NCI-H524 treated with DMSO at 0.1 percent for 48 hours (cell line): Measurements from ENCODE around the gene CHN2.
"Not testable (repeated sequence)": the region's sequence is repeated elsewhere in the genome, so short reads cannot be mapped to it uniquely, and the experiment has no call there.

Experiments
- DNase-seq: peaks from one replicate; lab custom pipeline; 2025; lab: John Stamatoyannopoulos, UW

Gene CHN2

GRCh38 chr7:29496355-29497020, 301.9 kb downstream of the CHN2 start:
- no peak for DNase-seq

- DNase-seq: no peak
These were observed 305.4 kb downstream of the CHN2 start for GRCh38 chr7:29499932-29500331.

GRCh38 chr7:29500719-29501118, 306.1 kb downstream of the CHN2 start:
- DNase-seq: no peak

- DNase-seq: no peak
These were observed 307.6 kb downstream of the CHN2 start for GRCh38 chr7:29502133-29502532.

GRCh38 chr7:29505931-29506330, 311.4 kb downstream of the CHN2 start:
- DNase-seq: no peak

GRCh38 chr7:29508608-29509007, 314.0 kb downstream of the CHN2 start:
- no peak for DNase-seq

GRCh38 chr7:29510028-29510427, 315.5 kb downstream of the CHN2 start:
- DNase-seq: no peak

GRCh38 chr7:29511337-29511736, 316.8 kb downstream of the CHN2 start:
- DNase-seq: no peak

GRCh38 chr7:29511851-29512250, 317.3 kb downstream of the CHN2 start:
- DNase-seq: no peak

GRCh38 chr7:29516491-29516890, 321.9 kb downstream of the CHN2 start:
- DNase-seq: no peak

- DNase-seq: no peak
These were observed 324.0 kb downstream of the CHN2 start for GRCh38 chr7:29518616-29519015.

- no peak for DNase-seq
These were observed 329.2 kb downstream of the CHN2 start for GRCh38 chr7:29523728-29524127.

GRCh38 chr7:29527505-29528108, 333.0 kb downstream of the CHN2 start:
- no peak for DNase-seq

- not testable (repeated sequence) for DNase-seq
These were observed 334.0 kb downstream of the CHN2 start for GRCh38 chr7:29528526-29528925.
